Measurements from ENCODE around the gene JMY.

The JMY gene

GRCh38 chr5:79242242-79243039, 6.5 kb downstream of the JMY start:
- CTCF ChIA-PET = interaction anchor here (0.7 to 1.1 kb wide), 3 partner anchors 13 to 109 kb away, joined by 3 to 4 read pairs (median 4); no protein-coding TSS in a partner anchor

DNA sequence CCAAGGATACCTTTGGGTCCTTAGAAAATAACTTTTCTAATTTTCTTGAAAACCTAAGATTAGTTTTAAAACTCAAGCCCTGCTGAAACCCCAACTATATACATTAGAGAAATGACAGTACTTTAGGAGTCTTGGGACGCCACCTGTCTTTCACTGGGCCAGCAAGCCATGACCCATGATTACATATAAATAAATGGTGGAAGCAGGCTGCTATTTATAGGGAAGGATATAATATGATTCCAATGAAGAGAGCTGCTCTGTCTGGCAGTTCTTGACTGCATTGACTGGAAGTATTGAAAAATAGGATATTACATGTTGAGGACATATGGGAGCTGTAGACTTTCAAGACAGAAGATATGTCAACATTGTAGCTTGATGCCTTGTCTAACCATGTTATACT, 7.3 kb downstream of the JMY start:
- H3K4me1 ChIP-seq (ENCODE audit: control insufficient read depth, insufficient read depth, low read length) = peaks cover 36% of the 10 kb centered on the region
- ChIA-PET POLR2A (no interaction called here), CTCF (interaction anchor here (0.7 to 1.1 kb wide), 2 partner anchors 89 to 110 kb away, joined by 3 to 4 read pairs; no protein-coding TSS in a partner anchor)
- no peak overlapping the region for H3K27ac ChIP-seq (ENCODE audit: extremely low read depth, low read depth, low read length)
- H3K9me3 ChIP-seq (ENCODE audit: control insufficient read depth, insufficient read depth, low read depth, low read length) = no peaks in the 10 kb centered on the region
- H3K36me3 ChIP-seq (ENCODE audit: control insufficient read depth in 2 of 2, insufficient read depth in 1 of 2, low read length in 2 of 2) = no peaks in the 10 kb centered on the region
- no peak overlapping the region for H3K4me3 ChIP-seq (ENCODE audit: low read depth, low read length)
- TF ChIP-seq ZEB2 (tag by site-specific recombination; IDR thresholded peaks at IDR 0.05) (no peak), ZNF837 (tag by site-specific recombination; IDR thresholded peaks at IDR 0.05) (no peak), ZBTB17 (tag by site-specific recombination; IDR thresholded peaks at IDR 0.05) (no peak), KLF10 (tag by site-specific recombination; IDR thresholded peaks at IDR 0.05) (no peak), ZNF600 (tag by site-specific recombination; IDR thresholded peaks at IDR 0.05) (no peak), ZNF248 (tag by site-specific recombination; IDR thresholded peaks at IDR 0.05) (no peak), ZNF664 (tag by site-specific recombination; IDR thresholded peaks at IDR 0.05) (no peak), BCL11B (tag by site-specific recombination; IDR thresholded peaks at IDR 0.05; ENCODE audit: low read depth) (no peak), YY1 (tag by site-specific recombination; IDR thresholded peaks at IDR 0.05) (no peak)
- TF ChIP-seq, protein P1, sequence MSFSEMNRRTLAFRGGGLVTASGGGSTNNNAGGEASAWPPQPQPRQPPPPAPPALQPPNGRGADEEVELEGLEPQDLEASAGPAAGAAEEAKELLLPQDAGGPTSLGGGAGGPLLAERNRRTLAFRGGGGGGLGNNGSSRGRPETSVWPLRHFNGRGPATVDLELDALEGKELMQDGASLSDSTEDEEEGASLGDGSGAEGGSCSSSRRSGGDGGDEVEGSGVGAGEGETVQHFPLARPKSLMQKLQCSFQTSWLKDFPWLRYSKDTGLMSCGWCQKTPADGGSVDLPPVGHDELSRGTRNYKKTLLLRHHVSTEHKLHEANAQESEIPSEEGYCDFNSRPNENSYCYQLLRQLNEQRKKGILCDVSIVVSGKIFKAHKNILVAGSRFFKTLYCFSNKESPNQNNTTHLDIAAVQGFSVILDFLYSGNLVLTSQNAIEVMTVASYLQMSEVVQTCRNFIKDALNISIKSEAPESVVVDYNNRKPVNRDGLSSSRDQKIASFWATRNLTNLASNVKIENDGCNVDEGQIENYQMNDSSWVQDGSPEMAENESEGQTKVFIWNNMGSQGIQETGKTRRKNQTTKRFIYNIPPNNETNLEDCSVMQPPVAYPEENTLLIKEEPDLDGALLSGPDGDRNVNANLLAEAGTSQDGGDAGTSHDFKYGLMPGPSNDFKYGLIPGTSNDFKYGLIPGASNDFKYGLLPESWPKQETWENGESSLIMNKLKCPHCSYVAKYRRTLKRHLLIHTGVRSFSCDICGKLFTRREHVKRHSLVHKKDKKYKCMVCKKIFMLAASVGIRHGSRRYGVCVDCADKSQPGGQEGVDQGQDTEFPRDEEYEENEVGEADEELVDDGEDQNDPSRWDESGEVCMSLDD (tag by site-specific recombination; IDR thresholded peaks at IDR 0.05) = no peak

More at GRCh38 chr5:79242242-79243039, 6.5 kb downstream of the JMY start:
- no peaks in the 10 kb centered on the region for H3K9me3 ChIP-seq (ENCODE audit: control insufficient read depth, insufficient read depth, low read depth, low read length)
- H3K36me3 ChIP-seq (ENCODE audit: control insufficient read depth in 2 of 2, insufficient read depth in 1 of 2, low read length in 2 of 2) = no peaks in the 10 kb centered on the region
- H3K4me1 ChIP-seq (ENCODE audit: control insufficient read depth, insufficient read depth, low read length) = peaks cover 36% of the 10 kb centered on the region
- TF ChIP-seq, protein P2, sequence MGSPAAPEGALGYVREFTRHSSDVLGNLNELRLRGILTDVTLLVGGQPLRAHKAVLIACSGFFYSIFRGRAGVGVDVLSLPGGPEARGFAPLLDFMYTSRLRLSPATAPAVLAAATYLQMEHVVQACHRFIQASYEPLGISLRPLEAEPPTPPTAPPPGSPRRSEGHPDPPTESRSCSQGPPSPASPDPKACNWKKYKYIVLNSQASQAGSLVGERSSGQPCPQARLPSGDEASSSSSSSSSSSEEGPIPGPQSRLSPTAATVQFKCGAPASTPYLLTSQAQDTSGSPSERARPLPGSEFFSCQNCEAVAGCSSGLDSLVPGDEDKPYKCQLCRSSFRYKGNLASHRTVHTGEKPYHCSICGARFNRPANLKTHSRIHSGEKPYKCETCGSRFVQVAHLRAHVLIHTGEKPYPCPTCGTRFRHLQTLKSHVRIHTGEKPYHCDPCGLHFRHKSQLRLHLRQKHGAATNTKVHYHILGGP (tag by site-specific recombination; IDR thresholded peaks at IDR 0.05) = no peak
- TF ChIP-seq, protein P3, sequence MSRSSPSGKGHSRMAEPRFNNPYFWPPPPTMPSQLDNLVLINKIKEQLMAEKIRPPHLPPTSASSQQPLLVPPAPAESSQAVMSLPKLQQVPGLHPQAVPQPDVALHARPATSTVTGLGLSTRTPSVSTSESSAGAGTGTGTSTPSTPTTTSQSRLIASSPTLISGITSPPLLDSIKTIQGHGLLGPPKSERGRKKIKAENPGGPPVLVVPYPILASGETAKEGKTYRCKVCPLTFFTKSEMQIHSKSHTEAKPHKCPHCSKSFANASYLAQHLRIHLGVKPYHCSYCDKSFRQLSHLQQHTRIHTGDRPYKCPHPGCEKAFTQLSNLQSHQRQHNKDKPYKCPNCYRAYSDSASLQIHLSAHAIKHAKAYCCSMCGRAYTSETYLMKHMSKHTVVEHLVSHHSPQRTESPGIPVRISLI (tag by site-specific recombination; IDR thresholded peaks at IDR 0.05) = 0 out of 2 replicates have a peak, but pooled peaks have one; percentile 15
- TF ChIP-seq OSR2 (tag by site-specific recombination; IDR thresholded peaks at IDR 0.05) = peak; percentile 73
- no peak for TF ChIP-seq ZNF510 (tag by site-specific recombination; IDR thresholded peaks at IDR 0.05; ENCODE audit: insufficient replicate concordance)
- TF ChIP-seq ZNF610 (tag by site-specific recombination; IDR thresholded peaks at IDR 0.05; ENCODE audit: borderline replicate concordance) = no peak
- TF ChIP-seq, protein P4, sequence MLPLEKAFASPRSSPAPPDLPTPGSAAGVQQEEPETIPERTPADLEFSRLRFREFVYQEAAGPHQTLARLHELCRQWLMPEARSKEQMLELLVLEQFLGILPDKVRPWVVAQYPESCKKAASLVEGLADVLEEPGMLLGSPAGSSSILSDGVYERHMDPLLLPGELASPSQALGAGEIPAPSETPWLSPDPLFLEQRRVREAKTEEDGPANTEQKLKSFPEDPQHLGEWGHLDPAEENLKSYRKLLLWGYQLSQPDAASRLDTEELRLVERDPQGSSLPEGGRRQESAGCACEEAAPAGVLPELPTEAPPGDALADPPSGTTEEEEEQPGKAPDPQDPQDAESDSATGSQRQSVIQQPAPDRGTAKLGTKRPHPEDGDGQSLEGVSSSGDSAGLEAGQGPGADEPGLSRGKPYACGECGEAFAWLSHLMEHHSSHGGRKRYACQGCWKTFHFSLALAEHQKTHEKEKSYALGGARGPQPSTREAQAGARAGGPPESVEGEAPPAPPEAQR (tag by site-specific recombination; IDR thresholded peaks at IDR 0.05) = no peak
- no peak for TF ChIP-seq GLI2 (tag by site-specific recombination; IDR thresholded peaks at IDR 0.05; ENCODE audit: borderline replicate concordance, low read depth)
- TF ChIP-seq ZNF416 (tag by site-specific recombination; IDR thresholded peaks at IDR 0.05) = no peak
- TF ChIP-seq ZNF335 (tag by site-specific recombination; conservative IDR thresholded peaks at IDR 0.05) = peak; percentile 57; the same call in 1 of the 2 replicates
- TF ChIP-seq ZNF629 (tag by site-specific recombination; IDR thresholded peaks at IDR 0.05) = no peak
- no peak for TF ChIP-seq FEZF1 (tag by site-specific recombination; IDR thresholded peaks at IDR 0.05)
- no peak for TF ChIP-seq ZNF707 (tag by site-specific recombination; IDR thresholded peaks at IDR 0.05)
- TF ChIP-seq ZNF112 (tag by site-specific recombination; IDR thresholded peaks at IDR 0.05) = no peak
- no peak for TF ChIP-seq ZFP69B (tag by site-specific recombination; IDR thresholded peaks at IDR 0.05)
- peak; percentile 91 for TF ChIP-seq ZNF121 (tag by site-specific recombination; IDR thresholded peaks at IDR 0.05)
- no peak for TF ChIP-seq PRDM10 (tag by site-specific recombination; IDR thresholded peaks at IDR 0.05)
- POLR2A ChIA-PET = interaction anchor here (0.7 kb wide), 1 partner anchor 264 kb away, joined by 4 read pairs; no protein-coding TSS in a partner anchor
- peak overlapping the region; percentile 68; the same call in 1 of the 2 replicates for H3K27ac ChIP-seq (ENCODE audit: extremely low read depth, low read depth, low read length)
- no peak overlapping the region for H3K4me3 ChIP-seq (ENCODE audit: low read depth, low read length)
